Measurements from ENCODE around the gene HCN2. TPM values are rescaled to one million over a fixed set of nuclear protein-coding genes. Genes with fewer than 3 reads are reported as not detected.

Gene HCN2
- total RNA-seq, 4 donors from 2014 or later: 0.12 to 0.27 (median 0.21) TPM

DNA sequence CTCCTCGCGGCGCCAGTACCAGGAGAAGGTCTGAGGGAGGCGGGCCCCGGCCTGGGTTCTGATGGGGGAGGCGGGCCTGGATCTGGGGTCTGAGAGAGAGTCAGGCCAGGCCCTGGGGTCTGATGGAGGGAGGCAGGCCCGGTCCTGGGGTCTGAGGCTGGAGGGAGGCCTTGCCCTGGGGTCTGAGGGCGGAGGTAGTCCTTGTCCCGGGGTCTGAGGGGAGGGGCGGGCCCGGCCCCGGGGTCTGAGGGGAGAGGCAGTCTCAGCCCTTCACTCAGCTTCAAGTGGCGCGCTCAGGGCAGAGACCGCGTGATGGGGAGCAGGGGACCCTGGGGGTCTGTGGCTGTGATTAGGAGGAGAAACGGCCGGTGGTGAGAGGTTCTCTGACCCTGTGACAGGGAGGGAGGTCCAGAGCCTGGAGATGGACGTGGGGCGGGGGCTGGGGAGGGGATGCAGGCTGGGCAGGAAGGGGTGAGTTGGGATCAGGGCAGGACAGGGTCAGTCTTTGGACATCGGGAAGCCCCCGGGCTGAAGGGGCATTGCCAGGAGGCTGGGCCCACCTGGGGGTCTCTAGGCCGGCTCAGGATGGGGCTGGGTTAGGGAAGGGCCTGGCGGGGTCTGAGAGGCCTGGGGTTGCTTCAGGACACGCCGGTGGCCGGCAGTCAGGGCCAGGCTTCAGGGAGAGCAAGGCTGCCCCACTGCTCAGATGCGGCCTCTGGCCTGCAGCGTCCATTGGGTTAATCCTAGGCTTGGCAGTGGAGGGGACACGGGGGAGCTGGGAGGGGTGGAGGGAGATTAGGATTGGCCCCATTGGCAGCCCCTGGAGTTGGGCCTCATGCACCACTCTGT, 18.7 kb downstream of the HCN2 start:
- peaks cover 0 to 19% (median 4%) of the 10 kb centered on the region in 3 donors for H3K4me1 ChIP-seq
- H3K27ac ChIP-seq: no peak overlapping the region
- no peak for TF ChIP-seq POLR2A (IDR thresholded peaks at IDR 0.05)
- no peak for TF ChIP-seq EP300 (IDR thresholded peaks at IDR 0.05)
- no peak for TF ChIP-seq POLR2AphosphoS5 (IDR thresholded peaks at IDR 0.05)
- no peak for TF ChIP-seq CTCF (IDR thresholded peaks at IDR 0.05)
- H3K36me3 ChIP-seq: no peaks in the 10 kb centered on the region
- ATAC-seq: peak; percentile 18
- WGBS, 2 donors (ENCODE audit: low coverage in 1 of 2): 50 to 60% methylated on average over 1 to 7 of the region's 30 CpGs
- H3K9me3 ChIP-seq: no peaks in the 10 kb centered on the region
- no peak overlapping the region for H3K4me3 ChIP-seq
- H3K27me3 ChIP-seq: peaks cover 13% of the 10 kb centered on the region

GRCh38 chr19:609004-609346, 19.3 kb downstream of the HCN2 start:
- H3K4me3 ChIP-seq: no peak overlapping the region
- peaks cover 16% of the 10 kb centered on the region for H3K27me3 ChIP-seq
- no peaks in the 10 kb centered on the region for H3K36me3 ChIP-seq
- no peaks in the 10 kb centered on the region for H3K9me3 ChIP-seq
- WGBS, 2 donors (ENCODE audit: low coverage in 1 of 2): no CpG with 5 or more reads among the region's 22 CpGs
- TF ChIP-seq POLR2AphosphoS5 (IDR thresholded peaks at IDR 0.05): no peak
- TF ChIP-seq CTCF (IDR thresholded peaks at IDR 0.05): no peak
- no peak for TF ChIP-seq EP300 (IDR thresholded peaks at IDR 0.05)
- TF ChIP-seq POLR2A (IDR thresholded peaks at IDR 0.05): no peak
- peak overlapping the region in 1 of 4 donors; percentile 37 for H3K27ac ChIP-seq
- no peak for ATAC-seq
- H3K4me1 ChIP-seq: peaks cover 0 to 19% (median 4%) of the 10 kb centered on the region in 3 donors

GRCh38 chr19:610071-610800, 20.6 kb downstream of the HCN2 start:
- H3K4me3 ChIP-seq: peak overlapping the region in 1 of 2 donors; percentile 38
- no peaks in the 10 kb centered on the region for H3K36me3 ChIP-seq
- no peaks in the 10 kb centered on the region for H3K9me3 ChIP-seq
- H3K4me1 ChIP-seq: peaks cover 0 to 19% (median 4%) of the 10 kb centered on the region in 3 donors
- no peak for TF ChIP-seq CTCF (IDR thresholded peaks at IDR 0.05)
- no peak for TF ChIP-seq POLR2AphosphoS5 (IDR thresholded peaks at IDR 0.05)
- TF ChIP-seq EP300 (IDR thresholded peaks at IDR 0.05): no peak
- TF ChIP-seq POLR2A (IDR thresholded peaks at IDR 0.05): no peak
- ATAC-seq: peak; percentile 10
- WGBS, 2 donors (ENCODE audit: low coverage in 1 of 2): no CpG with 5 or more reads among the region's 38 CpGs
- peaks cover 18% of the 10 kb centered on the region for H3K27me3 ChIP-seq
- peak overlapping the region in 2 of 4 donors; percentile 35 to 59 for H3K27ac ChIP-seq

DNA sequence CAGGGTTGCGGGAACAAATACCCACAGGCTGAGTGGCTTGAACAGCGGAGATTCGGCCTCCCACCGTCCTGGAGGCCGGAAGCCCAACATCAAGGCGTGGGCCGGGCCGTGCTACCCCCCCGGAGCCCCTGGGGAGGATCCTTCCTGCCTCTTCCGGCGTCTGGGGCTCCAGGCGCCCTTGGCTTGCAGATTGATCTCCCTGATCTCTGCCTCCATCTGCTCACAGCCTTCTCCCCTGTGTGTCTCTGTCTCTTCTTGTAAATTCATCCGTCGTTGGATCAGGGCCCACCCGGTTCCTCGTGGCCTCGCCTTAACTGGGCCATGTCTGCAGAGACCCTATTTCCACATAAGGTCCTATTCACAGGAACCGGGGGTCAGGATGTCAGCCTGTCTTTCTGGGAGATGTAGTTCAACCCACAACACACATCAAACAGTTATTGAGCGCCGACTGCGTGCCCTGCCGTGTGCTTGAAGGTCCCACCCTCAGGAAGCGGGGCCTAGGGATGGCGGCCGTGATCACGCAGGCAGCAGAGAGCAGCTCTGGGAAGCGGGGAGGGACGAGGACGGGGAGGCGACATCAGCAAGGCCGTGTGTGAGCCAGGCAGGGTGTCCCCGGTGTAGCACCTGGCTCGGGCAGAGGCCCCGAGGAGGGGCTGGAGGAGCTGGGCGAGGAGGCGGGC, 21.3 kb downstream of the HCN2 start:
- TF ChIP-seq CTCF (IDR thresholded peaks at IDR 0.05) (no peak), POLR2AphosphoS5 (IDR thresholded peaks at IDR 0.05) (no peak), EP300 (IDR thresholded peaks at IDR 0.05) (no peak), POLR2A (IDR thresholded peaks at IDR 0.05) (no peak)
- H3K4me1 ChIP-seq: peaks cover 0 to 23% (median 4%) of the 10 kb centered on the region in 3 donors
- H3K27me3 ChIP-seq: peaks cover 18% of the 10 kb centered on the region
- WGBS, 2 donors (ENCODE audit: low coverage in 1 of 2): 20 to 65% methylated on average over 5 to 7 of the region's 36 CpGs
- peak; percentile 11 for ATAC-seq
- H3K9me3 ChIP-seq: no peaks in the 10 kb centered on the region
- H3K36me3 ChIP-seq: no peaks in the 10 kb centered on the region
- peak overlapping the region in 3 of 4 donors; percentile 24 to 59 (median 35) for H3K27ac ChIP-seq
- peak overlapping the region in 1 of 2 donors; percentile 38 for H3K4me3 ChIP-seq
